Gastrocnemius medialis (tissue), 4 donors: ENCODE measurements around the gene NTN1. TPM values are rescaled to one million over a fixed set of nuclear protein-coding genes. Genes with fewer than 3 reads are reported as not detected.

Experiments used
- ATAC-seq, 2 donors: fragments of 150-250 bp; one replicate each; pipeline ENCODE4 v1.9.1; 2016
- DNase-seq, 2 donors: peaks; one replicate each; pipeline ENCODE4 v3.0.0-alpha.2; 2019
- H3K27ac ChIP-seq, 4 donors: fragments of 200-600 bp; sonication (generic); 1 replicate in 1 of 4; 2 replicates in 3 of 4; pipeline ENCODE4 v1.5.1; 2016 to 2018; ENCODE audit warnings: mild to moderate bottlenecking in 2 of 4, moderate library complexity in 1 of 4
- H3K27me3 ChIP-seq, 3 donors: fragments of 200-600 bp; sonication (generic) in 2 of 3; 1 replicate in 1 of 3; 2 replicates in 2 of 3; pipeline versions ENCODE4 v1.5.1 to v1.6.0; 2016 to 2019; ENCODE audit warnings: mild to moderate bottlenecking in 1 of 3, moderate library complexity in 1 of 3
- H3K36me3 ChIP-seq, 2 donors: fragments of 200-600 bp; sonication (generic) in 1 of 2; one replicate each; pipeline ENCODE4 v1.5.1; 2017 to 2018
- H3K4me1 ChIP-seq, 2 donors: fragments of 200-600 bp; sonication (generic) in 1 of 2; one replicate each; pipeline ENCODE4 v1.5.1; 2016 to 2017; ENCODE audit warnings: mild to moderate bottlenecking in 2 of 2
- H3K4me3 ChIP-seq, 4 donors: fragments of 200-600 bp; sonication (generic) in 3 of 4; 1 replicate in 1 of 4; 2 replicates in 3 of 4; pipeline ENCODE4 v1.5.1; 2016 to 2019; ENCODE audit warnings: mild to moderate bottlenecking in 2 of 4
- H3K9me3 ChIP-seq, 3 donors: fragments of 200-600 bp; sonication (generic) in 2 of 3; 1 replicate in 1 of 3; 2 replicates in 2 of 3; pipeline ENCODE4 v1.5.1; 2016 to 2019
- CTCF ChIP-seq, 5 experiments: fragments of 450-650 bp in 3 of 5; fragments of 200-600 bp in 2 of 5; sonication (generic) in 2 of 5; IDR thresholded peaks in 4 of 5; conservative IDR thresholded peaks in 1 of 5; 1 replicate in 4 of 5; 2 replicates in 1 of 5; pipeline ENCODE4 v1.5.1; 2016 to 2019; ENCODE audit warnings: antibody characterized with exemption in 5 of 5, mild to moderate bottlenecking in 3 of 5, moderate library complexity in 3 of 5
- POLR2A ChIP-seq, 2 donors: fragments of 450-650 bp; IDR thresholded peaks; one replicate each; pipeline ENCODE4 v1.6.1; 2017; ENCODE audit warnings: antibody characterized with exemption in 2 of 2, mild to moderate bottlenecking in 2 of 2, moderate library complexity in 2 of 2
- in situ Hi-C, 4 donors: fragments of 200-750 bp; cut with MboI; loops; one replicate each; pipeline versions ENCODE4 v1.15.0 to v1.8.0; 2017; ENCODE audit warnings: low sequenced_read_pairs in 4 of 4
- intact Hi-C: fragments of 100-400 bp; cut with DNase I; formaldehyde crosslinking; loops from one replicate; pipeline ENCODE4 v1.15.1; 2023; ENCODE audit warnings: low total_unique reads
- total RNA-seq, 4 donors: library from RNA; depleted of rRNA; stranded (reverse); fragments of >200 nt; gene quantifications; one replicate each; pipeline versions ENCODE4 v1.1.0 to v1.2.3, GENCODE V29; 2016

Gene NTN1
- total RNA-seq, 4 donors from 2014 or later, result 0.76 to 4.1 (median 1.2) TPM

- H3K36me3 ChIP-seq, result no peaks in the 10 kb centered on the region
- no peaks in the 10 kb centered on the region for H3K9me3 ChIP-seq
- no peaks in the 10 kb centered on the region for H3K4me1 ChIP-seq
- H3K27me3 ChIP-seq, result no peaks in the 10 kb centered on the region
- H3K27ac ChIP-seq, result no peak overlapping the region
- no peak for DNase-seq
- TF ChIP-seq POLR2A (IDR thresholded peaks at IDR 0.05) (no peak), CTCF (IDR thresholded peaks at IDR 0.05 in 4 of 5, conservative IDR thresholded peaks at IDR 0.05 in 1 of 5) (no peak)
- H3K4me3 ChIP-seq, result no peak overlapping the region
- intact Hi-C loops (no loop called here), in situ Hi-C loops (no loop called here)
- no peak for ATAC-seq
These were observed 251.3 kb downstream of the NTN1 start for GRCh38 chr17:9272501-9273200.

- Histone ChIP-seq H3K36me3 (no peaks in the 10 kb centered on the region), H3K4me1 (no peaks in the 10 kb centered on the region), H3K9me3 (no peaks in the 10 kb centered on the region), H3K27me3 (no peaks in the 10 kb centered on the region), H3K4me3 (no peak overlapping the region), H3K27ac (no peak overlapping the region)
- ATAC-seq (no peak), DNase-seq (no peak)
- intact Hi-C loops (no loop called here), in situ Hi-C loops (no loop called here)
- TF ChIP-seq POLR2A (IDR thresholded peaks at IDR 0.05) (no peak), CTCF (IDR thresholded peaks at IDR 0.05 in 4 of 5, conservative IDR thresholded peaks at IDR 0.05 in 1 of 5) (no peak)
These were observed 252.4 kb downstream of the NTN1 start for GRCh38 chr17:9273428-9274391.

DNA sequence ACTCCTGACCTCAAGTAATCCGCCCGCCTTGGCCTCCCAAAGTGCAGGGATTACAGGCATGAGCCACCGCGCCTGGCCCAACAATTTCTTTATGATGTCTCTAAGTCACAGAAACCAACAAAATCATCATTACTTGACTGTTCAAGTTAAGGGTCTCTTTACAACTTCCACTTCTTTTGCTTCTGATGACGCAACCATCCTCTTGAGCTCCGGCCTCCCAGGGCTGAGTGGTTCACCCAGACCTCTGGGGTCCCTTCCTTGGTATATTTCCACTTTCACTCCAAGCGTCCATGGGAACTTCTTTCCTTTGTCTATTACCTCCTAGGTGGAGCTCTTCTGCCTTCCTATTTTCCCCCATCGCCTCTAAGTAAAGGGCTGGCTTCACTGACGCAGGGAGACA is 253.7 kb downstream of the NTN1 start:
- H3K4me3 ChIP-seq, result no peak overlapping the region
- intact Hi-C loops (no loop called here), in situ Hi-C loops (loop anchor here in 1 of 4 donors (25.0 kb wide), 1 partner anchor 288 kb away; no protein-coding TSS in a partner anchor)
- no peak for TF ChIP-seq CTCF (IDR thresholded peaks at IDR 0.05 in 4 of 5, conservative IDR thresholded peaks at IDR 0.05 in 1 of 5)
- TF ChIP-seq POLR2A (IDR thresholded peaks at IDR 0.05), result no peak
- no peak for DNase-seq
- no peaks in the 10 kb centered on the region for H3K36me3 ChIP-seq
- no peak overlapping the region for H3K27ac ChIP-seq
- H3K4me1 ChIP-seq, result no peaks in the 10 kb centered on the region
- ATAC-seq, result no peak
- H3K9me3 ChIP-seq, result no peaks in the 10 kb centered on the region
- H3K27me3 ChIP-seq, result no peaks in the 10 kb centered on the region

DNA sequence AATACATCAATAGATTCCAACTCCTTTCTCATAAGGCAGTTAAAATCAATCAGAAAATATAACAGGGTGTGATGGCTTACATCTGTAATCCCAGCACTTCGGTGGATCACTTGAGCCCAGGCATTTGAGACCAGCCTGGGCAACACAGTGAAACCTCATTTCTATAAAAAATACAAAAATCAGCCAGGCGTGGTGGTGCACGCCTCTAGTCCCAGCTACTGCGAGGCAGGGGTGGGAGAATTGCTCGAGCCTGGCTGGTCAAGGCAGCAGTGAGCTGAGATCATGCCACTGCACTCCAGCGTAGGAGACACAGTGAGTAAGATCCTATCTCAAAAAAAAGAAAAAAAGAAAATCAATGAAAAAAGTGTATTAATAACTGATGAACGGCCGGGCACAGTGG is 258.6 kb downstream of the NTN1 start:
- no peaks in the 10 kb centered on the region for H3K36me3 ChIP-seq
- ATAC-seq, result no peak
- in situ Hi-C loops (loop anchor here in 1 of 4 donors (25.0 kb wide), 1 partner anchor 293 kb away; no protein-coding TSS in a partner anchor), intact Hi-C loops (no loop called here)
- no peaks in the 10 kb centered on the region for H3K9me3 ChIP-seq
- no peak for TF ChIP-seq POLR2A (IDR thresholded peaks at IDR 0.05)
- no peak for TF ChIP-seq CTCF (IDR thresholded peaks at IDR 0.05 in 4 of 5, conservative IDR thresholded peaks at IDR 0.05 in 1 of 5)
- no peak for DNase-seq
- H3K4me3 ChIP-seq, result no peak overlapping the region
- peaks cover 0 to 2% of the 10 kb centered on the region in 2 donors for H3K4me1 ChIP-seq
- H3K27me3 ChIP-seq, result no peaks in the 10 kb centered on the region
- no peak overlapping the region for H3K27ac ChIP-seq
